NCI-H446 treated with DMSO at 0.1 percent for 48 hours (cell line): Measurements from ENCODE around the gene REXO1.

Experiments
- DNase-seq: peaks from one replicate; lab custom pipeline; 2025; lab: John Stamatoyannopoulos, UW

REXO1 gene

GRCh38 chr19:1790054-1790792, 58.1 kb downstream of the REXO1 start:
- DNase-seq = no peak

- no peak for DNase-seq
Observed at GRCh38 chr19:1789261-1790041, 58.8 kb downstream of the REXO1 start.

GRCh38 chr19:1787116-1787515, 61.2 kb downstream of the REXO1 start:
- DNase-seq = no peak

- no peak for DNase-seq
Observed at GRCh38 chr19:1786668-1787067, 61.6 kb downstream of the REXO1 start.

GRCh38 chr19:1785310-1785709, 63.0 kb downstream of the REXO1 start:
- no peak for DNase-seq

- no peak for DNase-seq
Observed at GRCh38 chr19:1783874-1784273, 64.4 kb downstream of the REXO1 start.

- DNase-seq = no peak
Observed at GRCh38 chr19:1783354-1783753, 64.9 kb downstream of the REXO1 start.

- DNase-seq = no peak
Observed at GRCh38 chr19:1782521-1782920, 65.8 kb downstream of the REXO1 start.

GRCh38 chr19:1780272-1780958, 67.9 kb downstream of the REXO1 start:
- DNase-seq = no peak

- DNase-seq = no peak
Observed at GRCh38 chr19:1779574-1779973, 68.7 kb downstream of the REXO1 start.

- DNase-seq = no peak
Observed at GRCh38 chr19:1777149-1777548, 71.1 kb downstream of the REXO1 start.

GRCh38 chr19:1776606-1777147, 71.6 kb downstream of the REXO1 start:
- no peak for DNase-seq

GRCh38 chr19:1775951-1776605, 72.2 kb downstream of the REXO1 start:
- no peak for DNase-seq

- DNase-seq = no peak
Observed at GRCh38 chr19:1774989-1775772, 73.1 kb downstream of the REXO1 start.

- no peak for DNase-seq
Observed at GRCh38 chr19:1773184-1773583, 75.1 kb downstream of the REXO1 start.

- no peak for DNase-seq
Observed at GRCh38 chr19:1770866-1771576, 77.3 kb downstream of the REXO1 start.

GRCh38 chr19:1769645-1769985, 78.7 kb downstream of the REXO1 start:
- DNase-seq = no peak

GRCh38 chr19:1768918-1769644, 79.2 kb downstream of the REXO1 start:
- no peak for DNase-seq

GRCh38 chr19:1768248-1768647, 80.0 kb downstream of the REXO1 start:
- DNase-seq = no peak

GRCh38 chr19:1767464-1767933, 80.8 kb downstream of the REXO1 start:
- no peak for DNase-seq
